DMS153 (cell line): Measurements from ENCODE around the gene RBPJ.

Source experiments
- DNase-seq: peaks from one replicate; lab custom pipeline; 2025; lab: John Stamatoyannopoulos, UW

The RBPJ gene

GRCh38 chr4:26420438-26420837 lies 99.6 kb downstream of the RBPJ start:
- no peak for DNase-seq

GRCh38 chr4:26420913-26421312 lies 100.1 kb downstream of the RBPJ start:
- DNase-seq = no peak

GRCh38 chr4:26424153-26424552 lies 103.3 kb downstream of the RBPJ start:
- DNase-seq = no peak

GRCh38 chr4:26424838-26425237 lies 104.0 kb downstream of the RBPJ start:
- no peak for DNase-seq

- DNase-seq = no peak
These were observed 105.1 kb downstream of the RBPJ start for GRCh38 chr4:26425953-26426352.

- no peak for DNase-seq
These were observed 106.1 kb downstream of the RBPJ start for GRCh38 chr4:26426892-26427291.

GRCh38 chr4:26429910-26430309 lies 109.1 kb downstream of the RBPJ start:
- no peak for DNase-seq

GRCh38 chr4:26431461-26432180 lies 110.8 kb downstream of the RBPJ start:
- no peak for DNase-seq

- no peak for DNase-seq
These were observed 111.6 kb downstream of the RBPJ start for GRCh38 chr4:26432419-26432818.

- DNase-seq = no peak
These were observed 112.7 kb downstream of the RBPJ start for GRCh38 chr4:26433556-26433955.

GRCh38 chr4:26434030-26434639 lies 113.3 kb downstream of the RBPJ start:
- no peak for DNase-seq

GRCh38 chr4:26441102-26441501 lies 120.3 kb downstream of the RBPJ start:
- DNase-seq = no peak

- no peak for DNase-seq
These were observed 121.0 kb downstream of the RBPJ start for GRCh38 chr4:26441771-26442170.

- DNase-seq = no peak
These were observed 126.6 kb downstream of the RBPJ start for GRCh38 chr4:26447378-26447777.

- no peak for DNase-seq
These were observed 129.6 kb downstream of the RBPJ start for GRCh38 chr4:26450418-26450817.

GRCh38 chr4:26451597-26451996 lies 130.8 kb downstream of the RBPJ start:
- no peak for DNase-seq

- DNase-seq = peak; percentile 91
These were observed 132.0 kb downstream of the RBPJ start for GRCh38 chr4:26452565-26453531.

GRCh38 chr4:26454961-26455360 lies 134.1 kb downstream of the RBPJ start:
- DNase-seq = no peak

- DNase-seq = no peak
These were observed 134.8 kb downstream of the RBPJ start for GRCh38 chr4:26455571-26455970.

- no peak for DNase-seq
These were observed 136.6 kb downstream of the RBPJ start for GRCh38 chr4:26457412-26457811.

GRCh38 chr4:26458157-26458561 lies 137.3 kb downstream of the RBPJ start:
- DNase-seq = no peak

GRCh38 chr4:26459054-26459755 lies 138.4 kb downstream of the RBPJ start:
- DNase-seq = peak; percentile 0
